WTC11 (cell line): ENCODE measurements around the gene KBTBD8.

Experiments
- GABPB1 ChIP-seq: sonication (generic); formaldehyde crosslinking; IDR thresholded peaks from 2 replicates; pipeline ENCODE4 v1.8.1; 2023; ENCODE audit warnings: mild to moderate bottlenecking, missing genetic modification reagents
- NR3C1 ChIP-seq: sonication (generic); formaldehyde crosslinking; conservative IDR thresholded peaks from 2 replicates; pipeline ENCODE4 v1.8.1; 2023; ENCODE audit warnings: low read depth, mild to moderate bottlenecking, missing genetic modification reagents
- TF ChIP-seq, protein P1 (sequence below): fragments of 200-600 bp; IDR thresholded peaks from 2 replicates; pipeline ENCODE4 v1.8.0; 2022; ENCODE audit warnings: antibody characterized with exemption

DNA sequence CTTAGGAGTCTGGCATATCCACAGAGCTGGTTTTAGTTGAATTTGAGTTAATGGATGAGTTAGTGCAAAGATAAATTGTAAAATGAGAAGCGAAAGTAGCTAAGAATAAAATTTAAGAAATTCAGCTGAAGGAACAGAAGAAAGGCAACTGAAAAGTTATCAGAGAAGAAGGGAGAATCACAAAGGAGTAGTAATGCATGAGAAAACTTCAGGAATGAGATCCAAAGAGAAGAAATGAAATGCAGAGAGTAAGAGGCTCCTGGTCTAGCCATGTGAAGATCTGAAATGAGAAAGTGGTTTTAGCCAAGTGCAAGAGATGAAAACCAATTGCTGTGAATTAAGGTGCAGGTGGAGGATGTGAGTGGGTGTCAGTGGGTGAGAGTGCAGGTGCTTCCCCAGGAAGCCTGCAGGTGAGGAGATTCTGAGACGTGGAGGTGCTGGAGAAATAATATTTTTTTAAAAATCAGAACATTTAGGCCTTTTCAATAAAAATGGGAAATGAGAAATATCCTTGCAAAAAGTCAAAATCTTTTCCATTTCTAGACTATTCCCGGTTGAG, 18.5 kb downstream of the KBTBD8 start:
- TF ChIP-seq GABPB1 (CRISPR knock-in tag) (no peak), NR3C1 (CRISPR knock-in tag) (no peak)
- TF ChIP-seq, protein P1, sequence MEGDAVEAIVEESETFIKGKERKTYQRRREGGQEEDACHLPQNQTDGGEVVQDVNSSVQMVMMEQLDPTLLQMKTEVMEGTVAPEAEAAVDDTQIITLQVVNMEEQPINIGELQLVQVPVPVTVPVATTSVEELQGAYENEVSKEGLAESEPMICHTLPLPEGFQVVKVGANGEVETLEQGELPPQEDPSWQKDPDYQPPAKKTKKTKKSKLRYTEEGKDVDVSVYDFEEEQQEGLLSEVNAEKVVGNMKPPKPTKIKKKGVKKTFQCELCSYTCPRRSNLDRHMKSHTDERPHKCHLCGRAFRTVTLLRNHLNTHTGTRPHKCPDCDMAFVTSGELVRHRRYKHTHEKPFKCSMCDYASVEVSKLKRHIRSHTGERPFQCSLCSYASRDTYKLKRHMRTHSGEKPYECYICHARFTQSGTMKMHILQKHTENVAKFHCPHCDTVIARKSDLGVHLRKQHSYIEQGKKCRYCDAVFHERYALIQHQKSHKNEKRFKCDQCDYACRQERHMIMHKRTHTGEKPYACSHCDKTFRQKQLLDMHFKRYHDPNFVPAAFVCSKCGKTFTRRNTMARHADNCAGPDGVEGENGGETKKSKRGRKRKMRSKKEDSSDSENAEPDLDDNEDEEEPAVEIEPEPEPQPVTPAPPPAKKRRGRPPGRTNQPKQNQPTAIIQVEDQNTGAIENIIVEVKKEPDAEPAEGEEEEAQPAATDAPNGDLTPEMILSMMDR: no peak
